GM19455 (cell line): ENCODE measurements around the gene IL3RA.
A peak's percentile ranks its signal among the peaks of the same experiment; 100 is the strongest.

Experiments used
- ATAC-seq: cut with Tn5 transposase; IDR thresholded peaks from one replicate; pipeline ENCODE4 v1.9.1; 2021; ENCODE audit not compliant: unreplicated experiment

Gene IL3RA

DNA sequence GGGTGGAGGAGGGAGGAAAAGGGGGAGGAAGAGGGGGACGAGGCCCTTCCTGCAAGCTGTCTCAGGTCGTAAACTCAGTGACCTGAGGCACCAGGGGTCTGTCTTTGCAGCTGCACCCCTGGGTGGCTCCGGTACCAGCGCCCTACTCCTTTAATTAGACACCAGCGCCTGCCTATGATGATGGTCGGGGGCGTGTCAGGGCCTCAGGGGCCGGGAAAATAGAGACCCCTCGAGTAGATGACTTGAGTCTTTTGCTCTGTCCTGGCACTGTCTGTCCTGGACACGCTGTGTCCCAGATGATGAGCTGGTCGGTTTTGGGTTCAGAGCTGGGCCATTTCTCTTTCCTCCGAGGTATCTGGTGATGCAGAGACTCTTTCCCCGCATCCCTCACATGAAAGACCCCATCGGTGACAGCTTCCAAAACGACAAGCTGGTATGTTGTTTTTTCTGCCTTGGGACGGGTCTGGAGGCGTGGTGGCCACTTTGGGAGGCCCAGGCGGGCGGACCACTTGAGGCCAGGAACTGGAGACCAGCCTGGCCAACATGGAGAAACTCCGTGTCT is 44.2 kb downstream of the IL3RA start:
- no peak for ATAC-seq

DNA sequence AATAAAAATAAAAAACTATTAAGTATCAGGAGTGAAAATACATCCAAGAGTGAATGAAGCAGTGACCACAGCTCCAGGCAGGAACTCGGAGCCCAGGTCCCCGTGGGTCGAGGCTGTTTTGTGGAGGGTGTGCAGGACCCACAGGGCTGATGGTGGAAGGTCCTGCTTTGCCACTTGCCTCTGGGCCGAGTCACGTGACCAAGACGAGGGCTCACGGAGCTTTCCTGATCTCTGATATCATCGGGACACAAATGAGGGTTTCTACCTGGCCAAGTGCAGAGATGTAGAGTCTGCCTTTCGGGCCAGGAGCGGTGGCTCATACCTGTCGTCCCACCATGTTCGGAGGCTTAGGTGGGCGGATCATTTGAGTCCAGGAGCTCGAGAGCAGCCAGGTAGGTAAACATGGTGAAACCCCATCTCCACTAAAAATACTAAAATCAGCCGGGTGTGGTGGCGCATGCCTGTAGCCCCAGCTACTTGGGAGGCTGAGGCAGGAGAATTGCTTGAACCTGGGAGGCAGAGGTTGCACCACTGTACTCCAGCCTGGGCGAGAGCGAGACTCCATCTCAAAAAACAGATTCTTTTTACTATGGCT is 48.2 kb downstream of the IL3RA start:
- ATAC-seq, result no peak

- no peak for ATAC-seq
These were observed 49.0 kb downstream of the IL3RA start for GRCh38 chrX:1385253-1386223.

GRCh38 chrX:1386338-1387127 is 49.9 kb downstream of the IL3RA start:
- no peak for ATAC-seq

- no peak for ATAC-seq
These were observed 50.7 kb downstream of the IL3RA start for GRCh38 chrX:1387141-1387776.

DNA sequence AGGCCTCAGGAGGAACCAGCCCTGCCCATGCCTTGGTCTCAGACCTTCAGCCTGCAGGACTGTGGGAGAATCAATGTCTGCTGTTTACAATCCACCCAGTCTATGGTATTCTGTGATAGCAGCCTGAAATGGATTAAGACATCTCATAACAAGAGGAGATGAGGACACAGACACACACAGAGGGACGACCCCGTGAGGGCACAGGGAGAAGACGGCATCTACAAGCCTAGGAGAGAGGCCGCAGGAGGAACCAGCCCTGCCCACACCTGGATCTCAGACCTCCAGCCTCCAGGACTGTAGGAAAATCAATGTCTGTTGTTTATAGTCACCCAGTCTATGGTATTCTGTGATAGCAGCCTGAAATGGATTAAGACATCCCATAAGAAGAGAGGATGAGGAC is 52.1 kb downstream of the IL3RA start:
- ATAC-seq, result no peak

GRCh38 chrX:1389181-1389992 is 52.8 kb downstream of the IL3RA start:
- no peak for ATAC-seq

GRCh38 chrX:1389993-1390285 is 53.4 kb downstream of the IL3RA start:
- no peak for ATAC-seq

GRCh38 chrX:1390621-1391369 is 54.2 kb downstream of the IL3RA start:
- ATAC-seq, result no peak

- ATAC-seq, result peak; percentile 47
These were observed 54.8 kb downstream of the IL3RA start for GRCh38 chrX:1391370-1391706.

DNA sequence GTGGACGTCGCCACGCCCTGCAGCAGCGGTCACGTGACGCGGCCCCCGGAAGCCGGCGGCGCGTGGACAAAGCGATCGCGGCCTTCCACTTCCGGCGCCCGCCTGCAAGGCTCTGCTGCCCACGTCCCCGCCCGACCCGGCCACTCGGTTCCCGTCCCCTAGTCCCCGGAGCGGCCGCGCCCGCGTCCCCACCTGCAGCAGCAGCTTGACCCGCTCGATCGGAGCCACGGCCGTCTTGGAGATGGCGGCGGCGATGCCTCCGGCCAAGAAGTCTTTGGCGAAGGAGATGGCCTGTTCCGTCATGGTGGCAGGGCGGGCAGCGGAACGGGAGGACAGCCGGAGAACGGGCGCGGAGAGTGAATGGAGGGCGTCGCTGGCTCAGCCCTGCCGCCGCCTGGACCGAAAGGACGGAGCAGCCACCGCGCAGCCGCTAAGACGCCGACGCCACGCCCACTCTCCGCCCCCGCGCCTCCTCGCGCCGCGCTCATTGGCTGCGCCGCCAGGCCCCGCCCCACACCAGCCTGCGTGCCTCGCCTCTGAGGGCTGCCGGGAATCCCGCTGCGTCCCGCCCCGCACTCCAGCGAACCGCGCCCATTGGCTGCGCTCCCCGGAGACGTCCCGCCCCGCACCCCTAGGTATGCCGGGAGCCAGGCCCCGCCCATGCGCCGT is 55.3 kb downstream of the IL3RA start, which contains the start of gene SLC25A6:
SLC25A6 (minus strand) TSS at position 407 of the 669 bp plus-strand sequence; CDS start at position 303, 104 bp downstream.
- peak; percentile 91 for ATAC-seq

GRCh38 chrX:1392376-1393068 is 55.9 kb downstream of the IL3RA start:
- peak; percentile 36 for ATAC-seq

DNA sequence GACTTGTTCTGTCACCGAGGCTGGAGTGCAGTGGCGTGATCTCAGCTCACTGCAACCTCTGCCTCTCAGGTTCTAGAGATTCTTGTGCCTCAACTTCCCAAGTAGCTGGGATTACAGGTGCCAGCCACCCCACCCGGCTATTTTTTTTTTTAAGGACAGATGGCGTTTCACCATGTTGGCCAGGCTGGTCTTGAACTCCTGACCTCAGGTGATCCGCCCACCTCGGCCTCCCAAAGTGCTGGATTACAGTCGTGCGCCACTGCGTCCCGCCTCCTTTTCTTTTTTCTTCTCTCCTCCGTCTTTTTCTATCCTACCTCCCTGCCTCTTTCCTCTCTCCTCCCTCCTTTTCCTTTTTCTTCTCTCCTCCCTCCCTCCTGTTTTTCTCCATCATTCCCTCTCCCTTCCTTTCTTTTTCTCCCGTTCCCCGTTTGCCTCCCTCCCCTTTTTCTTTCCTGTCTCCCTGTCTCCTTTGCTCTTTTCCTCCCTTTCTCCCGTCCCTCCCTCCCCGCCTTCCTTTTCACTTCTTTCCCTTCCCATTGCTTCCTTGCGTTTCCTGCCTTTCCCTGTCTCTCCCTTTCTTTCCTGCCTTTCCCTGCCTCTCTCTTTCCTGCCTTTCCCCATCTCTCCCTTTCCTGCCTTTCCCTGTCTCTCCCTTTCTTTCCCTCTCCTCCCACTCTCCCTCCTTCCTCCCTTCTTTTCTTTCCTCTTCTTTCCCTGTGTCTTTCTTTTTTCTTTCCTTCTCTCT is 57.5 kb downstream of the IL3RA start:
- no peak for ATAC-seq

DNA sequence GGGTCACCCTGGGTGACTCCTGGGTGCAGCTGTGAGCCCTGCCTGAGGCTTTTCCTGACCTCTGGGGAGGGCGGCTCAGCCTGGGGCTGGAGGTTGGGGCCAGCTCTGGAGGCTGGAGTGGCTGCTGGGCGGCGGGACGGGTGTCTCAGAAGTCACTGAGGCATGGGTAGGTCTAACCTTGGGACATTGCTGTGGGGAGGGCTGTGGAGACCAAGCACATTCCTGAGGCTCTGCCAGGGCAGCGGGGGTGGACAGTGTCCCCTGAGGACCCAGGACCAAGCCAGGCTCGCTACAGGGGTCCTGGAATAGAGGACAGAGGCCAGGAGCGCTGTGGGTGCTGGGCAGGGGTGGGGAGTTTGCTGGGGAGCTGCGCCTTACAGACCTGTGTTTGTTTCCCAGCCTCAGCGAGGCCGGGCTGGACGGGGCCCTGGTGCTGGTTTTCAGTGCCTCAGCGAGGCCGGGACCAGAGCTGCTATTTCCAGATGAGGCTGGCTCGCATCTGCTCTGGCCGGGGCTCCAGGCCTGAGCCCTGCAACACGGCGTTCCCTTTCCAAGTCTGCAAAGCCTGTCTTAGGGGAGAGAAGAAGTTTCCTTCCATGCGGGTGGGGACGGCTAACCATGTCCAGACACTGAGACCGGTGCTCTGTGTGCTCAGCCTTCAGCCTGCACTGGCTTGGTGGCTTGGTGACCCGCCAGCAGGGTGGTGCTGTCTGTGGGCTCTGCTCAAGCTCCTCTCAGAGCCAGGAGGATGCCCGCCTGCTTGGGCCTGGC is 58.3 kb downstream of the IL3RA start:
- no peak for ATAC-seq

- ATAC-seq, result no peak
These were observed 59.1 kb downstream of the IL3RA start for GRCh38 chrX:1395646-1396216.

DNA sequence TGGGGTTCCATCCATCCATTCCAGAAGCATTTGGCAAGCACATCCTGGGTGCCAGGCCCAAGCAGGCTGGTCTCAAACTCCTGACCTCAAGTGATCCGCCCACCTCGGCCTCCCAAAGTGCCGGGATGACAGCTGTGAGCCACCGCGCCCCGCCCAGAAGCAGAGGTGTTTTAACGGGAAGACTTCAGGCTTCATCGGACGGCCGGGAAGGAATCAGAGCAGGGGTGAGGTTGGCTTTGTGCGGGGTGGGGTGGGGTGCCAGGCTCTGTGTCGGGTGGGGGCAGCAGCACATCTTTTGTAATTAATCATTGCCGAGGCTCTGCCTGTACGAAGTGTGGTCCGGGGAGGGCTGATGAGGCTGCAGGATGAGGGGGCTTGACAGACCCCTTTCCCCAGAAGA is 60.4 kb downstream of the IL3RA start:
- ATAC-seq, result no peak
